Upper lobe of left lung (tissue), 4 donors: Measurements from ENCODE around the gene SIRPD.

Experiments used
- CTCF ChIP-seq, 6 experiments: fragments of 450-650 bp in 4 of 6; fragments of 200-600 bp in 2 of 6; sonication (generic) in 2 of 6; IDR thresholded peaks; one replicate each; pipeline ENCODE4 v1.5.1; 2016 to 2019; ENCODE audit warnings: antibody characterized with exemption in 6 of 6
- POLR2AphosphoS5 ChIP-seq, 2 donors: sonication (generic); formaldehyde crosslinking; IDR thresholded peaks; one replicate each; pipeline ENCODE4 v1.5.1; 2017; ENCODE audit warnings: antibody characterized with exemption in 2 of 2

GRCh38 chr20:1499528-1500420 is 57.7 kb downstream of the SIRPD start:
- TF ChIP-seq CTCF (IDR thresholded peaks at IDR 0.05) (no peak), POLR2AphosphoS5 (IDR thresholded peaks at IDR 0.05) (no peak)
